Osteoblast (primary cell): ENCODE data around the gene C1QTNF7. TPM values are rescaled to one million over a fixed set of nuclear protein-coding genes. Genes with fewer than 3 reads are reported as not detected.

Experiments used
- DNase-seq: peaks from one replicate; pipeline ENCODE4 v3.0.0; 2011; ENCODE audit warnings: low spot score, mixed read lengths; ENCODE audit not compliant: insufficient read length; ENCODE audit errors: missing footprints
- H2AFZ ChIP-seq: 2 replicates; pipeline ENCODE4 v1.6.0; 2011; ENCODE audit warnings: mild to moderate bottlenecking, low read length
- H3K27ac ChIP-seq: 2 replicates; pipeline ENCODE4 v1.5.1; 2011; ENCODE audit warnings: mild to moderate bottlenecking, low read depth, low read length, moderate library complexity
- H3K27me3 ChIP-seq: 2 replicates; pipeline ENCODE4 v1.6.0; 2012; ENCODE audit warnings: mild to moderate bottlenecking, control low read depth, inconsistent platforms, low read length, moderate library complexity; ENCODE audit not compliant: insufficient read depth
- H3K36me3 ChIP-seq: 2 replicates; pipeline ENCODE4 v1.5.1; 2011; ENCODE audit warnings: mild to moderate bottlenecking, low read length, control low read depth, moderate library complexity; ENCODE audit not compliant: insufficient read depth
- H3K4me1 ChIP-seq: 2 replicates; pipeline ENCODE4 v1.5.1; 2011; ENCODE audit warnings: mild to moderate bottlenecking, low read length, control low read depth, moderate library complexity; ENCODE audit not compliant: insufficient read depth
- H3K4me2 ChIP-seq: 2 replicates; pipeline ENCODE4 v1.6.0; 2011; ENCODE audit warnings: mild to moderate bottlenecking, low read length; ENCODE audit not compliant: insufficient read depth
- H3K4me3 ChIP-seq: fragments of 200-600 bp; sonication (generic); 3 replicates; pipeline ENCODE4 v1.5.1; 2012; ENCODE audit warnings: mild to moderate bottlenecking, low read length, inconsistent platforms; ENCODE audit not compliant: insufficient read depth
- H3K79me2 ChIP-seq: 2 replicates; pipeline ENCODE4 v1.6.0; 2012; ENCODE audit warnings: mild to moderate bottlenecking, low read length, control low read depth, inconsistent platforms; ENCODE audit not compliant: insufficient read depth
- H3K9me3 ChIP-seq: 2 replicates; pipeline ENCODE4 v1.5.1; 2011; ENCODE audit warnings: low read depth, low read length, control low read depth
- H4K20me1 ChIP-seq: 2 replicates; pipeline ENCODE4 v1.6.0; 2012; ENCODE audit warnings: mild to moderate bottlenecking, low read length, control low read depth; ENCODE audit not compliant: insufficient read depth
- CTCF ChIP-seq: IDR thresholded peaks from 2 replicates; pipeline ENCODE4 v1.5.1; 2011; ENCODE audit warnings: mild to moderate bottlenecking, low read depth, low read length, moderate library complexity; ENCODE audit errors: extremely low read depth
- total RNA-seq: library from RNA; depleted of rRNA; stranded (reverse); fragments of >200 nt; gene quantifications from 2 replicates; pipeline ENCODE4 v1.2.3, GENCODE V29; 2012

Gene C1QTNF7
- total RNA-seq, 1 donor, result 0.72 TPM

- H3K4me1 ChIP-seq, result peaks cover 3% of the 10 kb centered on the region
- no peak for DNase-seq
Observed at GRCh38 chr4:15392053-15392805, 35.6 kb upstream of the C1QTNF7 start.

GRCh38 chr4:15395311-15395710 lies 32.5 kb upstream of the C1QTNF7 start:
- DNase-seq, result no peak
- no peaks in the 10 kb centered on the region for H3K79me2 ChIP-seq
- no peak overlapping the region for H3K4me2 ChIP-seq
- H3K9me3 ChIP-seq, result no peaks in the 10 kb centered on the region
- no peak for TF ChIP-seq CTCF
- H3K27ac ChIP-seq, result no peak overlapping the region
- peaks cover 18% of the 10 kb centered on the region for H3K4me1 ChIP-seq
- H3K36me3 ChIP-seq, result no peaks in the 10 kb centered on the region
- no peaks in the 10 kb centered on the region for H4K20me1 ChIP-seq
- no peak overlapping the region for H2AFZ ChIP-seq
- no peak overlapping the region for H3K4me3 ChIP-seq
- H3K27me3 ChIP-seq, result peaks cover 4% of the 10 kb centered on the region

More at GRCh38 chr4:15392053-15392805, 35.6 kb upstream of the C1QTNF7 start:
- Histone ChIP-seq H4K20me1 (no peaks in the 10 kb centered on the region), H3K27ac (no peak overlapping the region), H3K27me3 (peaks cover 9% of the 10 kb centered on the region), H3K9me3 (no peaks in the 10 kb centered on the region), H3K36me3 (no peaks in the 10 kb centered on the region), H2AFZ (no peak overlapping the region), H3K4me3 (no peak overlapping the region), H3K4me2 (no peak overlapping the region), H3K79me2 (no peaks in the 10 kb centered on the region)
- no peak for TF ChIP-seq CTCF

GRCh38 chr4:15396157-15396800 lies 31.6 kb upstream of the C1QTNF7 start:
- H3K36me3 ChIP-seq, result no peaks in the 10 kb centered on the region
- no peak overlapping the region for H3K27ac ChIP-seq
- no peak overlapping the region for H2AFZ ChIP-seq
- H3K4me3 ChIP-seq, result no peak overlapping the region
- H4K20me1 ChIP-seq, result no peaks in the 10 kb centered on the region
- no peak for DNase-seq
- no peaks in the 10 kb centered on the region for H3K79me2 ChIP-seq
- peaks cover 28% of the 10 kb centered on the region for H3K4me1 ChIP-seq
- peaks cover 3% of the 10 kb centered on the region for H3K27me3 ChIP-seq
- TF ChIP-seq CTCF, result peak; percentile 71
- no peak overlapping the region for H3K4me2 ChIP-seq
- no peaks in the 10 kb centered on the region for H3K9me3 ChIP-seq

GRCh38 chr4:15398001-15398400 lies 29.8 kb upstream of the C1QTNF7 start:
- no peaks in the 10 kb centered on the region for H3K36me3 ChIP-seq
- no peak overlapping the region for H3K27ac ChIP-seq
- DNase-seq, result peak; percentile 35
- H3K79me2 ChIP-seq, result no peaks in the 10 kb centered on the region
- no peaks in the 10 kb centered on the region for H3K9me3 ChIP-seq
- peaks cover 42% of the 10 kb centered on the region for H3K4me1 ChIP-seq
- TF ChIP-seq CTCF, result no peak
- no peak overlapping the region for H3K4me3 ChIP-seq
- H2AFZ ChIP-seq, result no peak overlapping the region
- no peaks in the 10 kb centered on the region for H4K20me1 ChIP-seq
- H3K4me2 ChIP-seq, result no peak overlapping the region
- H3K27me3 ChIP-seq, result no peaks in the 10 kb centered on the region
